Inflammatory macrophage treated with lipopolysaccharide for 1 hour (primary cell): Measurements from ENCODE around the gene FUT3.

Experiments
- DNase-seq, 2 donors: peaks; one replicate each; pipeline ENCODE4 v3.0.0-alpha.2; 2020 to 2022

Gene FUT3

GRCh38 chr19:5822181-5822844 lies 28.9 kb downstream of the FUT3 start:
- DNase-seq: no peak

GRCh38 chr19:5821521-5822180 lies 29.6 kb downstream of the FUT3 start:
- no peak for DNase-seq

- DNase-seq: no peak
These were observed 30.5 kb downstream of the FUT3 start for GRCh38 chr19:5820785-5821184.

GRCh38 chr19:5818594-5818993 lies 32.7 kb downstream of the FUT3 start:
- DNase-seq: no peak

GRCh38 chr19:5817218-5817617 lies 34.0 kb downstream of the FUT3 start:
- no peak for DNase-seq

- no peak for DNase-seq
These were observed 36.4 kb downstream of the FUT3 start for GRCh38 chr19:5814852-5815246.

- DNase-seq: no peak
These were observed 37.0 kb downstream of the FUT3 start for GRCh38 chr19:5814123-5814851.

- DNase-seq: no peak
These were observed 40.1 kb downstream of the FUT3 start for GRCh38 chr19:5811117-5811516.

GRCh38 chr19:5809469-5809868 lies 41.8 kb downstream of the FUT3 start:
- no peak for DNase-seq

GRCh38 chr19:5809053-5809452 lies 42.2 kb downstream of the FUT3 start:
- no peak for DNase-seq

- no peak for DNase-seq
These were observed 43.0 kb downstream of the FUT3 start for GRCh38 chr19:5808120-5808816.

- DNase-seq: no peak
These were observed 44.3 kb downstream of the FUT3 start for GRCh38 chr19:5806905-5807304.

- DNase-seq: no peak
These were observed 45.1 kb downstream of the FUT3 start for GRCh38 chr19:5806133-5806489.

- peak in 1 of 2 donors; percentile 36 for DNase-seq
These were observed 45.7 kb downstream of the FUT3 start for GRCh38 chr19:5805462-5806132.

GRCh38 chr19:5804516-5805461 lies 46.5 kb downstream of the FUT3 start, which contains the start of gene NRTN:
Gene NRTN, plus strand, starts transcription at chr19:5805067. Its CDS starts 19,099 bp downstream, at chr19:5824166.
- DNase-seq: no peak

GRCh38 chr19:5803752-5804515 lies 47.3 kb downstream of the FUT3 start:
- DNase-seq: peak; percentile 79 to 95

GRCh38 chr19:5803441-5803751 lies 47.9 kb downstream of the FUT3 start:
- DNase-seq: no peak

- DNase-seq: no peak
These were observed 49.2 kb downstream of the FUT3 start for GRCh38 chr19:5801796-5802619.

GRCh38 chr19:5800361-5801270 lies 50.6 kb downstream of the FUT3 start:
- no peak for DNase-seq
